Caco-2 (cell line): Measurements from ENCODE around the gene AFTPH. TPM values are rescaled to one million over a fixed set of nuclear protein-coding genes. Genes with fewer than 3 reads are reported as not detected.
A peak's percentile ranks its signal among the peaks of the same experiment; 100 is the strongest.
"Not testable (repeated sequence)": the region's sequence is repeated elsewhere in the genome, so short reads cannot be mapped to it uniquely, and the experiment has no call there.

Experiments
- BruUV-seq: library from RNA; stranded (reverse); fragments of 400-500 nt; replicated peaks from 2 replicates; lab custom pipeline; 2021; lab: Mats Ljungman, UMichigan
- CTCF ChIA-PET: fragments of 300-600 bp; sonication (Branson Sonifier 250); formaldehyde crosslinking; loops from one replicate; lab custom pipeline; 2022; ENCODE audit warnings: antibody characterized with exemption; lab: Charles Lee
- POLR2A ChIA-PET: fragments of 300-600 bp; sonication (Branson Sonifier 250); formaldehyde crosslinking; loops from one replicate; lab custom pipeline; 2022; ENCODE audit warnings: antibody characterized with exemption; lab: Charles Lee
- DNase-seq, 2 experiments: peaks; one replicate each; pipeline versions ENCODE4 v3.0.0 to v3.0.0-alpha.2; 2020 to 2022
- H3K27me3 ChIP-seq: replicated peaks from 2 replicates; pipeline ENCODE4 v1.6.0; 2011; ENCODE audit warnings: low read length; ENCODE audit not compliant: control insufficient read depth, insufficient read depth
- H3K36me3 ChIP-seq: 2 replicates; pipeline ENCODE4 v1.5.1; 2011; ENCODE audit warnings: low read length; ENCODE audit not compliant: control insufficient read depth, insufficient read depth
- H3K4me1 ChIP-seq: fragments of 250-450 bp; sonication (Bioruptor Pico); 2 replicates; pipeline ENCODE4 v1.5.1; 2020; ENCODE audit warnings: mild to moderate bottlenecking
- H3K4me3 ChIP-seq: 2 replicates; pipeline ENCODE4 v1.5.1; 2011; ENCODE audit warnings: low read depth, mild to moderate bottlenecking, control low read depth, low read length
- H3K9me3 ChIP-seq: fragments of 250-450 bp; sonication (Bioruptor Pico); 2 replicates; pipeline ENCODE4 v1.5.1; 2020; ENCODE audit warnings: mild to moderate bottlenecking, moderate library complexity
- H3K27ac Mint-ChIP-seq: one replicate; pipeline ENCODE4 v1.8.0; 2022; ENCODE audit warnings: mixed read lengths; ENCODE audit not compliant: unreplicated experiment
- H3K27me3 Mint-ChIP-seq: one replicate; pipeline ENCODE4 v1.8.0; 2022; ENCODE audit warnings: mixed read lengths; ENCODE audit not compliant: insufficient read depth, unreplicated experiment
- H3K36me3 Mint-ChIP-seq: one replicate; pipeline ENCODE4 v1.8.0; 2022; ENCODE audit warnings: mild to moderate bottlenecking, mixed read lengths; ENCODE audit not compliant: insufficient read depth, unreplicated experiment
- H3K4me1 Mint-ChIP-seq: one replicate; pipeline ENCODE4 v1.8.0; 2022; ENCODE audit warnings: low read depth, mixed read lengths; ENCODE audit not compliant: unreplicated experiment
- H3K4me3 Mint-ChIP-seq: one replicate; pipeline ENCODE4 v1.8.0; 2022; ENCODE audit warnings: mild to moderate bottlenecking, moderate library complexity, mixed read lengths; ENCODE audit not compliant: unreplicated experiment
- H3K9me3 Mint-ChIP-seq: one replicate; pipeline ENCODE4 v1.8.0; 2022; ENCODE audit warnings: mixed read lengths; ENCODE audit not compliant: unreplicated experiment
- intact Hi-C: fragments of 100-400 bp; cut with micrococcal nuclease; formaldehyde crosslinking; loops from one replicate; pipeline ENCODE4 v1.10.0; 2022; ENCODE audit not compliant: unreplicated experiment
- total RNA-seq: library from RNA; stranded (reverse); gene quantifications from 2 replicates; pipeline ENCODE4 v1.2.3, GENCODE V29; 2022
- TF ChIP-seq, protein P1 (sequence below), 2 experiments: fragments of 200-600 bp in 1 of 2; IDR thresholded peaks; 1 replicate in 1 of 2; 2 replicates in 1 of 2; pipeline versions ENCODE4 v1.5.1 to v1.8.0; 2011 to 2022; ENCODE audit warnings: antibody characterized with exemption in 1 of 2, control low read depth in 1 of 2, inconsistent platforms in 1 of 2, low read depth in 1 of 2, low read length in 1 of 2, mild to moderate bottlenecking in 1 of 2, moderate library complexity in 1 of 2; ENCODE audit not compliant: insufficient read depth in 1 of 2, severe bottlenecking in 1 of 2, unreplicated experiment in 1 of 2

AFTPH gene
- total RNA-seq, 1 experiment from 2014 or later: 30.1 TPM

GRCh38 chr2:64525317-64525613 is 1.1 kb downstream of the AFTPH start:
- Histone ChIP-seq H3K36me3 (no peaks in the 10 kb centered on the region), H3K4me3 (peak overlapping the region; percentile 95), H3K9me3 (no peaks in the 10 kb centered on the region), H3K4me1 (peaks cover 4% of the 10 kb centered on the region; the same call in 1 of the 2 replicates), H3K27me3 (no peaks in the 10 kb centered on the region)
- no peak for DNase-seq
- peak overlapping the region; percentile 94 for H3K27ac Mint-ChIP-seq
- no peaks in the 10 kb centered on the region for H3K9me3 Mint-ChIP-seq
- CTCF ChIA-PET: no interaction called here
- POLR2A ChIA-PET: interaction anchor here (0.7 kb wide), 1 partner anchor 195 kb away, joined by 3 read pairs; no protein-coding TSS in a partner anchor
- peaks cover 15% of the 10 kb centered on the region for H3K36me3 Mint-ChIP-seq
- peaks cover 2% of the 10 kb centered on the region for H3K27me3 Mint-ChIP-seq
- no peaks in the 10 kb centered on the region for H3K4me1 Mint-ChIP-seq
- TF ChIP-seq, protein P1, sequence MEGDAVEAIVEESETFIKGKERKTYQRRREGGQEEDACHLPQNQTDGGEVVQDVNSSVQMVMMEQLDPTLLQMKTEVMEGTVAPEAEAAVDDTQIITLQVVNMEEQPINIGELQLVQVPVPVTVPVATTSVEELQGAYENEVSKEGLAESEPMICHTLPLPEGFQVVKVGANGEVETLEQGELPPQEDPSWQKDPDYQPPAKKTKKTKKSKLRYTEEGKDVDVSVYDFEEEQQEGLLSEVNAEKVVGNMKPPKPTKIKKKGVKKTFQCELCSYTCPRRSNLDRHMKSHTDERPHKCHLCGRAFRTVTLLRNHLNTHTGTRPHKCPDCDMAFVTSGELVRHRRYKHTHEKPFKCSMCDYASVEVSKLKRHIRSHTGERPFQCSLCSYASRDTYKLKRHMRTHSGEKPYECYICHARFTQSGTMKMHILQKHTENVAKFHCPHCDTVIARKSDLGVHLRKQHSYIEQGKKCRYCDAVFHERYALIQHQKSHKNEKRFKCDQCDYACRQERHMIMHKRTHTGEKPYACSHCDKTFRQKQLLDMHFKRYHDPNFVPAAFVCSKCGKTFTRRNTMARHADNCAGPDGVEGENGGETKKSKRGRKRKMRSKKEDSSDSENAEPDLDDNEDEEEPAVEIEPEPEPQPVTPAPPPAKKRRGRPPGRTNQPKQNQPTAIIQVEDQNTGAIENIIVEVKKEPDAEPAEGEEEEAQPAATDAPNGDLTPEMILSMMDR (IDR thresholded peaks at IDR 0.05; ENCODE audit: insufficient read depth in 1 of 2, low read depth in 1 of 2, low read length in 1 of 2, severe bottlenecking in 1 of 2, unreplicated experiment in 1 of 2): no peak
- intact Hi-C loops: loop anchor here (10.0 kb wide), 1 partner anchor 130 kb away; the partner anchor contains the start of gene SERTAD2
- H3K4me3 Mint-ChIP-seq: peak overlapping the region; percentile 87
- no TSS peak for BruUV-seq

DNA sequence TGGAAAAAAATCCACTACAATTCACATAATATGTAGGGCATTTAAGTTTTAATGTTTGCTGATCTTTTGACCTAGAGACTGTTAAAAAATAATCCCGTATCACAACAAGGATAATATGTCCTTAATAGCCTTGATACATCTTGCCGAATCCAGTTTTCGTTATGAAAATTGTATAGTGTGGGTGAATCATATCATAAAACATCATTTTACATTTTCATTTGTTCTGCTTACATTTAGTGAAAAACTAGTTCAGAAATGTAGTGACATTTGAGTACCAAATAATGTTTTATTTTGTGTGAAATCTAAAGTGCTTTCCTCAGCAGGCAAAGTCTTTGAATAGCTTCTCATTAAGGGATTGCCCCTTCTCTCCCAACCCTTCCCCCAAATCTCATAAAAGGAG is 1.9 kb downstream of the AFTPH start:
- ChIA-PET CTCF (no interaction called here), POLR2A (no interaction called here)
- H3K4me1 Mint-ChIP-seq: no peaks in the 10 kb centered on the region
- Histone ChIP-seq H3K9me3 (no peaks in the 10 kb centered on the region), H3K36me3 (no peaks in the 10 kb centered on the region), H3K4me3 (no peak overlapping the region), H3K4me1 (peaks cover 4% of the 10 kb centered on the region; the same call in 1 of the 2 replicates), H3K27me3 (no peaks in the 10 kb centered on the region)
- H3K27ac Mint-ChIP-seq: no peak overlapping the region
- H3K36me3 Mint-ChIP-seq: peaks cover 15% of the 10 kb centered on the region
- H3K4me3 Mint-ChIP-seq: peak overlapping the region; percentile 87
- DNase-seq: no peak
- intact Hi-C loops: loop anchor here (10.0 kb wide), 1 partner anchor 129 kb away; the partner anchor contains the start of gene SERTAD2
- H3K27me3 Mint-ChIP-seq: peaks cover 2% of the 10 kb centered on the region
- no peaks in the 10 kb centered on the region for H3K9me3 Mint-ChIP-seq
- TF ChIP-seq, protein P1 (IDR thresholded peaks at IDR 0.05; ENCODE audit: insufficient read depth in 1 of 2, low read depth in 1 of 2, low read length in 1 of 2, severe bottlenecking in 1 of 2, unreplicated experiment in 1 of 2): no peak
- BruUV-seq: no TSS peak

GRCh38 chr2:64530946-64531345 is 6.8 kb downstream of the AFTPH start:
- H3K27me3 Mint-ChIP-seq, H3K9me3 ChIP-seq, CTCF ChIA-PET, H3K4me3 Mint-ChIP-seq, H3K27ac Mint-ChIP-seq, intact Hi-C loops, H3K36me3 Mint-ChIP-seq, H3K27me3 ChIP-seq, BruUV-seq, H3K9me3 Mint-ChIP-seq, H3K4me1 Mint-ChIP-seq, POLR2A ChIA-PET, H3K36me3 ChIP-seq, H3K4me3 ChIP-seq, DNase-seq, H3K4me1 ChIP-seq: not testable (repeated sequence)
